Renal cortical epithelial cell (primary cell): ENCODE data around the gene TMEM123. TPM values are rescaled to one million over a fixed set of nuclear protein-coding genes. Genes with fewer than 3 reads are reported as not detected.

Experiments used
- DNase-seq: peaks from one replicate; pipeline ENCODE4 v3.0.0-alpha.2; 2011; ENCODE audit warnings: low read depth
- total RNA-seq: library from RNA; depleted of rRNA; stranded (reverse); fragments of >200 nt; gene quantifications from 2 replicates; pipeline ENCODE4 v1.2.3, GENCODE V29; 2014

TMEM123 gene
- total RNA-seq, 1 donor from 2014 or later, result 332 TPM

DNA sequence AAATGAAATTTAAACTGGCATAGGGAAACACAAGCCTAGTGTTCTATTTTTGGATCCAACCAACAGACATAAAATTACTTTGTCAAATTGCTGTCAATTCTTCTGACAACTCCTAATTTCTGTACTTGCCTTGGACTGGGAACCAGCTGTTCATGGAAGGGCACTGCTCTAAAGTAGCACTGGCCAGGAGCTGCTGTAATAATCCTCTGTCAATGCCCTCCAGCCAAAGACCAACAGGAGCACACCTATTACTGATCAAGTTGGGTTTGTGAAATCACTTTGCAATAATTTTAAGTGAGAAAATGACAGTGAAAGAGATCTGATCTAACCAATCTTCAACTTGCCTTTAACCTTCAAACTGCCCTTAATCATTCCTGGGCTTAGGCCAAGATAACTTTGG lies 18.9 kb upstream of the TMEM123 start:
- no peak for DNase-seq

DNA sequence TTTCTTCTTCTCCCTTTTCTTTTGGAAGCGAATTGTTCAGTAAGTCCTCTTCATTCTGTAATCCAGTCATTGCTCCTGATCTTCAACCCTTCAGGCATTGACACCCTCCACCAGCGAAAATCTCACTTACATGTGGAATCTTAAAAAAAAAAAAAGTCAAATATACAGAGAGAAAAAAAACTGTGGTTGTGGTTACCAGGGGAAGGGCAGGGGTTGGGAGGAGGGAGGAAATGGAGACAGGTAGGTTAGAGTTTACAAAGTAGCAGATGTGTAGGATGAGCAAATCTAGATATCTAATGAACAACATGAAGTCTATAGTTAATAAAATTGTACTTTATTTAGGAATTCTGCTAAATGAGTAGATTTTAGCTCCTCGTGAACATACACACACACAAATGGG lies 17.7 kb upstream of the TMEM123 start:
- DNase-seq, result no peak

DNA sequence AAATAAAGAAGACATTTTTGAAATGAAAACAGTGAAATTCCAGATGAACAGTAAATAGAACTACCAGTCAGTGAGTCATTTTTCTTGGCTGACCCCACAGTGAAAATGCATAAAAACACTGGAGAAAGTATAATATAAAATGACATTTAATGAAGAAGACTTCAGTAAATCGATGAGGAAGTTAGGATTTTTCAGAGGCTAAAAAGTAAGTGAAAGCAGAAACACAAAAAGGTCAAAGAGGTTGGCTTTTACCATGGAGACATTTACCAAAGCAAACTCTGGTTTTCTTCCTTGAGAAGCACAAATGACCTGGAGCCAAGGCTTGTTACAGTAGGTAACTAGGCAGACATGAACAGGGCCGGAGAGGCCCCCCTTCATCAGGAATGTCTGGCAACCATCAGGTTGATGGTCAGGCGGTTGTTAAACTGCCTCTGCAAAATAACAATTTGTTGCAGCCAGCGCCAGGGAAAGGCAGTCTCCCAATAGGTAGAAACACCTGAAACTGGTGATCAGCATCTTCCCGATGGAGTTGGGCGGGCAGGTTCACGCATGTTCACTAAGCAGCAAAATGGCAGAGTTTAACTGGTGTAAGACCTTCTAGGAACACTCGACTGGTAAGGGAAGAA lies 16.7 kb upstream of the TMEM123 start:
- peak; percentile 71 for DNase-seq

DNA sequence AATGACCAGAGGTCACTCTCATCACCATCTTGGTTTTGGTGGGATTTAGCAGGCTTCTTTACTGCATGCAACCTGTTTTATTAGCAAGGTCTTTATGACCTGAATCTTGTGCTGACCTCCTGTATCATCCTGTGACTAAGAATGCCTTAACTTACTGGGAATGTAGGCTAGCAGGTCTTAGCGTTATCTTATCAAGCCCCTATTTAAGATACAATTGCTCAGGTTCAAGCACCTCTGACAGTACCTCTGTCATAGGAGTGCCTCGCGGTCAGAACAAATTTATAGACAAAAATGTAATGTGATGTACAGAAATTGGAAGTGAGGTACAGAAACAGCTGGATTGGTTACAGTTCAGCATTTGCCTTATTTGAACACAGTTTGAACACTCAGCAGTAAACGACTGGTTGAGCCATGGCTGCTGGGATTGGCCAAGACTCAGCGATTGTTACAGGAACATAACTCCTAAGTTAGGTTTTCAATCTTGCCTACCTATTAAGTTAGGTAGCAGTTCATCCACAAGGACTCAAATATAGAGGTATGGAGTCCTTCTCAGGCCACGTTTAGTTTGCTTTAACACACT lies 16.1 kb upstream of the TMEM123 start:
- no peak for DNase-seq

DNA sequence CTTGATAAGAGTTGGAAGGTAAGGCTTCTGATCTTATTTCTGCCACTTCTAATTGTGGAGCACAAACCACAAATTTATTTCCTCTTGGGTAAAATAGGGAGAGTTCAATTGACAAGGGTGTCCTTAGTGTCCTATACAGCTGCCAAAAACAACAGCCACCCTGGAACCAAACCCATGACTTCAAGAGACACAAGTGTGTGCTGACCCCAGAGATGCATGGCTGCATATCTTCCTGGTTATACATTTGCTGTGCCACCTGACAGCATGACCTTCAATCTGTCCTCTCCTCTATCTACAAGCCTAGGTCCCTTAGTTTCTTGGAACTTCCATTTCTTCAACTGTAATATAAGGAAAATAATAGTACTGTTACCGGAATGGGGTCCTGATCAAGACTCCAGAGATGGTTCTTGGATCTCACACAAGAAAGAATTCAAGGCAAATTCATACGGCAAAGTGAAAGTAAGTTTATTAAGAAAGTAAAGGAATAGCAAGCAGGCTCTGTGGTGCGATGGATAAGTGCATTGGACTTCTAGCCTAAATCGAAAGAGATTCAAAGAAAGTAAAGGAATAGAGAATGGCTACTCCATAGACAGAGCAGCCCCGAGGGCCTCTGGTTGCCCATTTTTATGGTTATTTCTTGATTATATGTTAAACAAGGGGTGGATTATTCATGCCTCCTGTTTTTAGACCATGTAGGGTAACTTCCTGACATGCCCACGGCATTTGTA lies 15.5 kb upstream of the TMEM123 start:
- no peak for DNase-seq

DNA sequence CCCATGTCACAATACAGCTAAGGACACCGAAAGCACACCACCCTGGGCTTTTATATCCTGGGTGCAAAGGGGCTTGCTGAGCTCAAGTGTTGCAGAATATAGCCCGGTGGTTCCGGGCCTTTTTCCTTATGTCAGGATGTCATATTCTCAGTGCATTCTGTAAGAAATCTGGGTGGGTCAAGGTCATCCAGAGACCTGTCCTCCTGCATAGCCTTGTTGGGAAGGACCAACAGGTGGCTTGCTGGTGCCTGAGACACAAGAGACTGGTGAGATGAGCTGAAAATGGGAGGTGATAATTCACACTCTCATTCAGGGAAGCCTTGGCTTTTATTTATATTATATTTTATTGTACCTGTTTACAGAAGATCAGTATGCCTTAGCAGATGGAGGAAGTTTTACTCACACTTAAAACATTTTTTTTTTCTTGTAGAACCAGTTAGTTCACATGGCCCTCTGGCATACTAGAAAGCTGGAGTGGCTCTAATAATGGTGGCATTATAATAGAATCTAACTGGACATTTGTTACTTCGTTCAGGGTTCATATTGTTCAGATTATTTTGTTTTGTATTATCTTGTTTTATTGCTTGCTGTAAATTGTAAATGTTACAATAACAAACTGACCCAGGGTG lies 14.6 kb upstream of the TMEM123 start:
- no peak for DNase-seq

DNA sequence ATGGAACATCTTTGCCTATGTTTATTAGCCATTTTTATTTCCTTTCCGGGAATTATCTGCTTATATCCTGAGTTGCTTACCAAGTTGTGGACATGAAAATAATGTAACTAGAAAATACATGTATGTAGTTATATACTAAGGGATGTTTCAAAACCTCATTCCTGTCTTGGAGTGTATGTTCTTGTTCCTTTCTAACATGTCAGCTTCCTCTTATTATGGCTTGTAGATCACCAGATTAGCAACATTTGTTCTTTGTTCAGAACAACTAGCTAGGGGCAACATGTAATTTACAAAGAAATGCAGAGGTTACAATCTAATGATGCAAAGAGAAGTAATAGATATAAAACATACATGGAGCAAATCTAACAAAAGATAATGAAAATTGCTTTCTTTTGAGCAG lies 13.1 kb upstream of the TMEM123 start:
- DNase-seq, result no peak

DNA sequence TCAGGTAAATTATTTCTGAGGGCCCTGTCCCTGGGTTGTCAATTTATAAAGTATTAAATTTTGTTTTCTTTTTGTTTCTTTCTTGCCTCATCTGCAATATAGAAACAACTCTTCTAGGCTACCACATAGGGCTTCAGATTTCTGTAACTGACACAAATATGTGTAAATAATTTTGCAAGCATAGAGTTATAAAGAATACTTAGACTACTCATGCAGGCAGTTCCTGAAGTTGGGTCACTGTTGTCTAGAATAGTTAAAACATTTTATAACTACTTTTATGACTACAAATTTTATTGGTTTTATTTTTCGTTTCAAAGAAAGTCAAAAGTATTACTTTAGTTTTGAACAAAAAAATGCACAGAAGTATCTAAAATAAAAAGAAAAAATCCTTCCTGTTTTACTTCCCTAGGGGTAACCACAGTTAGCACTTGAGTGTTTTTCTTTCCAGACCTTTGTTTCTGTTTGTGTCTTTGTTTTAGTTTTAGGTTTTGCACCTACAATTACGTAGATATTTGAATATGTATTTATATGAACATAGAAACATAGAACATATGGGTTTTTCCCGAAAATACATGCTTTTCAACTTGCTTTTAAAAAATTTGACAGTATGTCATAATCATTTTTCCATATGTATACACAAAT lies 12.4 kb upstream of the TMEM123 start:
- no peak for DNase-seq

DNA sequence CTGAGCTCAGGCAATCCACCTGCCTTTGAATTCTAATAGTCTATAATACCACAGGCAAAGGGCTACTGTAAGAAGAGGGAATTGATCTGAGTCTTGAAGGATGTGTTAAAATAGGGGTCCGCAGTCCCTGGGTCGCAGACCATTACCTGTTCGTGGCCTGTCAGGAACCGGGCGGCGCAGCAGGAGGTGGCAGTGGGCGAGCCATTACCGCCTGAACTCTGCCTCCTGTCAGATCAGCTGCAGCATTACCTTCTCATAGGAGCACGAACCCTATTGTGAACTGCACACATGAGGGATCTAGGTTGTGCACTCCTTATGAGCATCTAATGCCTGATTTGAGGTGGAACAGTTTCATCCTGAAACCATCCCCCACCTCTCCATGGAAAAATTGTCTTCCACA lies 11.5 kb upstream of the TMEM123 start:
- DNase-seq, result no peak

DNA sequence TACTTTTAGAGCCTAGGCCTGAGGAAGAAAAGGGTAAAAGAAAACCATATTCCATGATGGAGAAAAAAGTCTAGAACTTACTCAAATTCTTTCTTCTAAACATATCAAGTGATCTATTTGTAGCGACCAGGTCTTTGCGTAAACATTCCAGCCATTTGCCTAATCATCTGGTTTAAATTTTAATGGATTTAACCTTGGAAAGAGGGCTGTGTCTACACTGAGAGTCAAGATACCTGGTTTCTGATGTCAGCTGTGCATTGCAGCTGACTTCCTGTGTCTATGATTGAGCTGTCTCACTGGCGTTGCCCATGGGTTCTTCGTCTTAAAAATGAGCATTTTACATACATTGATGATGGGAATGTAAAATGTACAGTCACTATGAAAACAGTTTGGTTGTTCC lies 10.0 kb upstream of the TMEM123 start:
- DNase-seq, result peak; percentile 35

DNA sequence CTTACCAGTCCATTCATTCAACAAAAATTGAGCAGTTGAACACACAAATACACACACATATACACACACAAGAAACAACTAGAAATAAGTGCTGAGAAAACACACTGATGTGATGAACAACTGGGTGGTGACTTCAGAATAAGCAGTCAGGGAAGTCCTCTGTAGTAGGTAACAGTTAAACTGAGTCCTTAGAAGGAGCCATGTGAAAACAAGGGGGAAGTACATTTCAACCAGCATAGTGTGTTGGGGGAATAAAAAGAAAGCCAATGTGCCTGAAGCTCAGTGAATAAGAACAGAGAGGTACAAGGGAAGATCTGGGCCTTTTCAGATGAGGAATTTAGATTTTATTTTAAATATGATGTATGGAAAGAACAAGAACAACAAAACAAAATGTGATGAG lies 6.8 kb upstream of the TMEM123 start:
- DNase-seq, result no peak

DNA sequence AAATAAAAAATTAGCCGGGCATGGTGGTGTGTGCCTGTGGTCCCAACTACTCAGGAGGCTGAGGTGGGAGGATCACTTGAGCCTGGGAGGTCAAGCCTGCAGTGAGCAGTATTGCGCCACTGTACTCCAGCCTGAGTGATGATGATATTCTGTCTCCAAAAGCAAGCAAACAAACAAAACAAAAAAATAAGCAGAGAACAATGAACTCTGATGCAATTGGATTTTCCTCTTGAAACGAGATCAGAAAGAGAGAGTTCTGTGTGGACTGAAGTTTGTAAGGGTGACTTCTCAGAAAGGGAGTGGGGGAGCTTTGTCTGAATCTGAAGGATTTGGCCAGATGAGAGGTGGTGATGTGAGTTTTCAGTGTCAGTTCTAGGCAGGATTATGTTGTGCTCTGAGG lies 6.0 kb upstream of the TMEM123 start:
- peak; percentile 53 for DNase-seq

DNA sequence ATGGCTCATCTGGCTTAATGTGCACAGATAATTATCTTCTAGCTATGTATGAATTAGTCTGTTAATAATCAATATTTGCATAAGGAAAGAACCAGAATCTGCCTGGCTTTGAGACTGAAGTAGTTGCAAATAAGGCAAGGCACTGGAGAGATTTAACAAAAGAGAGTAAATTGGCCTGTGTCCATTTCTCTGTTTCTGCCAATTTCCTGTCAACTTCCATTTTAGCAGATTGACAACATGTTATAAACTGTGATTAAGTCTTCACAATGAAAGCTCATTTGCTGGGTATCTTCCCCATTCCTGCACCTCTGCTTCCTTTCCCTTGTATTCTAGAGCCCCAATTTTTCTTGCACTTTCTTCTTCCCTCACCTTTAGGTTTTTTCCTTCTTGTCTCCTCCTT lies 5.3 kb upstream of the TMEM123 start:
- DNase-seq, result no peak

DNA sequence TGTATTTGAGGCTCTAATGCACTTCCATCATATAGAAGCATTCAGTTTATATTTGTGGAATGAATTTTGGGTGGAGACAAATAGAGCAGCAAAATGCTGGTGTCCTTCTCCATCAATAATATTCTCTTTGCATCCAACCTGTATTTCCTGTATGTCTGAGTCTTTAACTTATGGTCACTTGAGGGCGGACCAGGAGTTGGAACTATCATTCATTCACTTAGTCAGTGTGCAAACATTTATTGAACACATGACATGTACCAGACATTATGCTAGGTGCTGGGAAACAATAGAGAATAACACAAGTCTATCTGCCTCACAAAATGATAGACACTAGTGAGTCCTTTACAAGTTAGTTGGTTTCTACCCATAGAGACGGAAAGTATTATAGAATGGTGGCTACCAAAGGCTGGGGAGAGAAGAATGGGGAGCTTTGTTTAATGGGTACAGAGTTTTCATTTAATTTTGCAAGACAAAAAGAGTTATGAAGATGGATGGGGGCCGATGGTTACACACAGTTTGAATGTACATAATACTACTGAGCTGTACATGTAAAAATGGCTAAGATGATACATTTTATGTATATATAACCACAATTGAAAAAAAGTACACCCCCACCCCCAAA lies 4.6 kb upstream of the TMEM123 start:
- no peak for DNase-seq

DNA sequence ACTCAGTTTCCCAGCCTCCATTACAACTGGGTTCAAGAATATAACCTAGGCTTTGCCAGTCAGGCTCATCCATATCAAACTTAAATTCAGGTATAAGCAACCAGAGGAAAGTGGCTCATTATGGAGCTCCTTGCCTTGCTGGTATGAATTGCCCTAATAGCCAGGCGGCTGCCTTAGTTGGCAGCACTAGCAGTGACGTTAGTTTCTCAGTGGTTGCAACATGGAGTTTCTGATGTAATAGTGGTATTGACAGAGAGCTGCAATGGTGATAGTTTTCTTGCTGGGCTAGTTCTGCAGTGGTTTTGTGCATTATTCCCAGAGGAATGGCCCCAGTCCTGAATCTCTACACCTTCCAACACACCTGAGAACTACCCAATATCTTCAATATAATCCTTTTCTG lies 3.8 kb upstream of the TMEM123 start:
- no peak for DNase-seq

DNA sequence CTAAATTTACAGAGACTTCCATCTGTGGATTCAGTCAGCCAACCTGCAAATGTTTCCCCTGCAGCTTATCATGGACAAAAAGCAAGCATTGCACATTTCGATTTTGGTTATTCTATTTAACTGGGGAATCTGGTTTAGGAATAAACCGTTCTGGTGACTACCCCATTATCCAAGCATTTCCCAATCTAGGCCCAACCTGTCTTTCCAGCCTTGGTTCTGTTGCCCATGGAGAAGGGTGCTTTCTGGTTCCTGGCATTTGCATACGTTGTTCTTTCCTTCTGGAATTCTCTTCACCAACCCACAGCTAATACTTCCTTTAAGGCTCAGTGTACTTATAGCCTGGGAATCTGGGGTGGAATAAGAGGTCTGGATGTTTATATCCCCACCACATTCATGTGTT lies 1.4 kb upstream of the TMEM123 start:
- DNase-seq, result no peak

DNA sequence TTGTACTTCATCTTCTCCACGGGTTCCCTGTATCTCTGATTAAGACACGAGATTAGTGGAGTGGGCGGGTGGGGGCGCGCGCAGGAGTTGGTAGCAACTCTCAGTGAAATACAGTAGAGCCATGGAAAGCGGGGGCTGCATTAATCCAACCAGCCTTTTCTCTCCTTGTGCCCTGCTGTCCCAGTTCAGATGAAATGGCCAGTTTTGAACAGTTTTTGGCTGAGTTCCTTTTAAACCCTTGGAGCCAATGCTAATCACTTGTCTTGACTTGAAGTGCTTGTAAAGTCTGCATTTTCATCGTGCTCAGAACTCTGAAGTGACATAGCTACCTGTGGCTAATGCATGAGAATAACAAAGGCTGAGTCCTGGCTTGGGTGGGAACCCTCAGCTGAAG lies 734 bp upstream of the TMEM123 start:
- DNase-seq, result no peak

DNA sequence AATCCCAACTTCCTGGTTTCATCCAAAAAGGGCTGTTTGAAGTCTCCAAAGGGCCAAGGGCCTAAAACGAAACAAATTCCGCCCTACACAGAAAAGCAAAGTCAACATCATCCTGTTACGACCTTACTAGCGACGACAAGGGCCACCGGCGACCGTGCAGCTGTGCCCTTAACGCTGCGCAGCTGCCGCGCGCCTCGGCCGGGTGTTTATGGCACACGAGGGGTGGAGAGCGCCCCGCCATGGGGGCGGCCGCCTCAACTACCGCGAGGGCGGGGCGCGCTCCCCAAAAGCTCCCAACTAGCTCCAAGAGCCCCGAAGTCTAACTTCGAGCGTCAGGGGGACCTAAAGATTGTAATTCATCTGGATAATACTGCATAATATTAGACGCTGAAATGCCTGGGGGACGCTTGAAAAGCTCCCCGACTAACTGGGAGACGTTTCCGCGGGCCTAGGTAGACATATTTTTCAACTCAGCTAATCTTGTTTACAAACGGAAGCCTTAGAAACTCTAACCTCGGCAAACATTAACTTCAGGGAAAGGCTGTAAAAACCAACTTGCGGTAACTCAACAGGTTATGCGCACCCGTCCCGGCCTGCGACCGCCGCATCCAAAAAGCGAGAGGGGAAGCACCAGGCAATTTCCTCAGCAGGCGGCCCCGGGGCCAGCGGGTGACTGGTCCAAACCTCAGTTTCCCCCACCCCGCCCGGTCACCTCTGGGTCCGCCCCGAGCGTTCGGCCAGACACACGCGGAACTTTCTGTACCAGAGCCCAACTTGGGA lies 694 bp downstream of the TMEM123 start:
- peak; percentile 88 for DNase-seq

DNA sequence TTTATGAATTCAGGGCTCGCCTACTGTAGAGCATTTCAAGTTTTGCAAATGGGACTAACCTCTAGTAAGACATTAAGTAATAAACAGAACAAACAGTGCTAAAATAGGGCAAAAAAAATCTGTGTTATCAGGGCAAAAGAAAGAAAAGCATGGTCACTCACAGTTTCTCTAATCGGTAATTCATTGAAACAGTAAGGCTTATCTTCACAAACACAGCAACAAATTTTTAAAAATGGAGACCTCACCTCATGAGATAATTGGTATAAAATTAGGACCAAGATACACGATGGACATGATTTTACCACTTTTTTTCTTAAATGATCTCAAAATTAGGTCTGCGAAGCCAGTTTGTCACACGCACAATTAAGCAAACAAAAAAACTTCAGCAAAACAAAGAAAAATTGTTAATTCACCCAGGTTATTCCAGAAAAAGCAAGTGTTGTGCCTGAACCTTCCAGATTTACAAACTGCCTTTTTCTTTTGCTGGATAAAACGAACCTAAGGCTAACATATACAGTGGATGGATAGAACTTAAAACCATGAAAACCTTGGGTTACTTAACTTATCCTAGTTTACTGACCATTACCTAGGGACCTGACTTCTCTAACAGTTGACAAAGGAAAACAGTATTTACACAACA lies 1.4 kb downstream of the TMEM123 start:
- no peak for DNase-seq

DNA sequence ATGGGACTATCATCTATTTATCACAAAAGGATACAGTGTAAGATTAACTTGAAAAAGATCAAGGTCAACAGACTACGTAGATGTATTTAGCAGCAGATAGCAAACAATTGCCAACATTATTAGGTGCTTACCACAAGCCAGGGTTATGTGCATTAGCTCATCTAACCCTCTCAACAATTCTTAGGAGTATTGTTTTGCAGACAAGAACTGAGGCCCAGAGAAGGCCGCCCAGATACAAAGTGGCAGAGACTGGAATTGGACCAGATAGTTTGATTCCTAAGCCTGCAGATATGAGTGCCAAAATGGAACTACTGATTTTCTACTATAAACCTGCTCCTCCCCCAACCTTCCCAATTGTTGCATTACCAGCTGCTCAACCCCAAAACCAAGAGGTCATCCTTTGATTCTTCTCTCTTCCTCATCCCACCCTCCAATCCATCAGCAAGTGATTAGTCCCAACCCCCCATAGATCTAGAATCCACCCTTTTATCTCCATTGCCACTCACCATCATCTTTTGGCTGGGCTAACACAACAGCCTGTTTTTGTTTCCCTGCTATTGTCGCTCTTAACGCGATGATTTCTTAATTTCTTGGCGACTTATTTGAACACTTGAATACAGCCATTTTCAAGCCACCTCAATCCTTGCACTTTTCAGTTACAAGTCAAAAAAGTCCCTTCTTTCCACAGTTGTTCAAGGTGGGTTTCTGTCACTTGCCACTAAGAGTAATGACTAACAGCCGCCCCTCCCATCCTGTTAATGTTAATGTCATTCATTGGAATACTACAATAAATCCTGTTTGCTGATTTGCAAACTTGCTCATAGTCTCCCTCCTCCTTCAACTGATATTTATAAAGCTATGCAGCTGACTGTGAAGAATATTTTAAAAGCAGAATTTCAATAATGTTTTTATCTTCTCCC lies 2.7 kb downstream of the TMEM123 start:
- DNase-seq, result no peak
